ENCODE data around the gene SCD5.

GRCh38 chr4:82756061-82756460, 42.5 kb downstream of the SCD5 start:
- TF ChIP-seq EZH2 (IDR thresholded peaks at IDR 0.05) (no peak), CTCF (IDR thresholded peaks at IDR 0.05) (no peak)
